Endothelial cell of umbilical vein (primary cell): ENCODE data around the gene SIPA1.

Experiments
- CTCF ChIP-seq, 2 donors: IDR thresholded peaks; 1 replicate in 1 of 2; 2 replicates in 1 of 2; pipeline ENCODE4 v1.5.1; 2011; ENCODE audit warnings: low read length in 2 of 2, mild to moderate bottlenecking in 2 of 2, moderate library complexity in 2 of 2, control low read depth in 1 of 2, inconsistent platforms in 1 of 2, low read depth in 1 of 2; ENCODE audit not compliant: insufficient read depth in 1 of 2; ENCODE audit errors: extremely low read depth in 1 of 2
- EZH2 ChIP-seq: IDR thresholded peaks from 2 replicates; pipeline ENCODE4 v1.6.1; 2012; ENCODE audit warnings: borderline replicate concordance, low read depth, mild to moderate bottlenecking, moderate library complexity, low read length, inconsistent platforms; ENCODE audit not compliant: severe bottlenecking
- JUN ChIP-seq: IDR thresholded peaks from 2 replicates; pipeline ENCODE4 v1.6.1; 2011; ENCODE audit warnings: borderline replicate concordance, low read depth; ENCODE audit not compliant: insufficient read length, insufficient read depth
- MAX ChIP-seq: IDR thresholded peaks from 2 replicates; pipeline ENCODE4 v1.6.1; 2011; ENCODE audit not compliant: insufficient read depth, insufficient read length
- POLR2A ChIP-seq: IDR thresholded peaks from 2 replicates; pipeline ENCODE4 v1.6.1; 2012; ENCODE audit warnings: low read depth, mild to moderate bottlenecking, control low read depth, low read length

- TF ChIP-seq CTCF (IDR thresholded peaks at IDR 0.05; ENCODE audit: extremely low read depth in 1 of 2, insufficient read depth in 1 of 2, low read depth in 1 of 2, low read length in 2 of 2), result no peak
- no peak for TF ChIP-seq MAX
- TF ChIP-seq EZH2, result no peak
- TF ChIP-seq JUN, result no peak
- no peak for TF ChIP-seq POLR2A
Measured at GRCh38 chr11:65696802-65697552, 59.1 kb downstream of the SIPA1 start.
